ENCODE measurements around the gene CCDC88B.

Gene CCDC88B

GRCh38 chr11:64384028-64384737, 44.2 kb downstream of the CCDC88B start:
- TF ChIP-seq CTCF (conservative IDR thresholded peaks at IDR 0.05; ENCODE audit: low read length): no peak
- DNase-seq (ENCODE audit: low read depth): no peak

DNA sequence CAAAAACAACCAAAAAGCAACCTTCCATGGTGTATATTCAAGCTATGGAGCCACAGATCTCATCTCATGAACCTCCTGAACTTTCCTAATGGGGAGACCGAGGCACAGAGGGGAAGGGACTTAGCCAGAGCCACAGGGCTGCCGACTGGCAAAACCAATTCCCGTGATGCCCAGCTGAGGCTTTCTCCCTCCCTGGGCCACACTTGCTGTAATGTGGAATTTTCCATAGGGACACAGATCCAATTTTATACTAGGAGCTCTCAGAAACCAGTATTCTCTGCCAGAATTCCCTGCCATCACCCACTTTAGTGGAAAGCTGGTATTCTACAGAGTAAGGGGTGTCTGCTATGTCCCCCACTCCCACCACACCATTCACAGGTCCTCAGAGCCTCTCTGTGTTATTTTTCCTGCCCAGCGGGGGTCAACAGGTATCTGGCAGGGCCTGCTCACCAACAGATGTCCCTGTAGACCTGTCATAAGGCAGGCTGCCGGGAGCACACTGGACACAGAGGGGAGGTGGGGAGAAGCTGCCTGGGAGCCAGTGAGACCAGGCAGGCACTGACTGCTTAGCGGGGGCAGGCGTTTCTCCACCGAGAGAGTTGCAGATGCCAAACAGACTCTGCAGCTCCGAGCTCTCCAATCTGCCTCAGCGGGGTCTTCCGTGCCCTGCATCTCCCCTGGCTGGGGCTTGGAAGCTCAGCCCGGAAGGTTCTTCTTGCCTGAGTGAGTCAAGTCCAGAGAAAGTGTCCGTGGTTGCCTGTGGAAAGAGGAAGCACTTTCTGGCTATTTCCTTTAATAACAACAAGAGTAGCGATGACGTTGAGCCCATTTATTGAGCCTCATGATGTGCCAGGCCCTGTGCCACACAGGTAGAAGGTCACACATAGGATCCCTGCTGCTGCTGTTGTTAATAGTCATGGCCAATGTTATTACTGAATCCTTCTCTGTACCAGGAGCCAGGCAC, 45.3 kb downstream of the CCDC88B start:
- TF ChIP-seq CTCF (conservative IDR thresholded peaks at IDR 0.05; ENCODE audit: low read length): no peak
- DNase-seq (ENCODE audit: low read depth): no peak
- no peak overlapping the region for H3K4me3 ChIP-seq (ENCODE audit: low read length)

More at GRCh38 chr11:64384028-64384737, 44.2 kb downstream of the CCDC88B start:
- no peak overlapping the region for H3K4me3 ChIP-seq (ENCODE audit: low read length)

GRCh38 chr11:64385945-64386704, 46.1 kb downstream of the CCDC88B start:
- DNase-seq (ENCODE audit: low read depth): peak; percentile 52
- TF ChIP-seq CTCF (conservative IDR thresholded peaks at IDR 0.05; ENCODE audit: low read length): no peak
- no peak overlapping the region for H3K4me3 ChIP-seq (ENCODE audit: low read length)

- TF ChIP-seq CTCF (conservative IDR thresholded peaks at IDR 0.05; ENCODE audit: low read length): no peak
- H3K4me3 ChIP-seq (ENCODE audit: low read length): no peak overlapping the region
Measured at GRCh38 chr11:64387916-64388315, 47.9 kb downstream of the CCDC88B start.

DNA sequence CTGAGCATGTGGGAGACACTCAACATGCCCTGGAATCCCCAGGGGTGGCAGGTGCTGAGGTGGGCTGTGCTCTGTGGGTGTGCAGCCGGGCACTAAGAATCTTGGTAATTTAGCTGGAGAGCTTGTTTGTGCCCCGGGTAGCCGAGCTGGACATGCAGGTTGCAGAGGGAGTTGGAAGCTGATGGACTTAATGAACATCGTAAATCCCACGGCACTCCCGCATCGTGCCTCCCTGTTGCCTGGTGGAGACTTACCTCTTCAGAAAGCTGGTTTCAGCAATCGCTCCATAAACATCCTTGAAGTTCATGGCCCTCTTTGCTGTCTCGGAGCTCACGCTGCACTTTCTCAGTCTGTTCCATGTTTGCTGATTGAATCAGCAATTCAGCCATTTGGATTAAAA, 48.9 kb downstream of the CCDC88B start:
- no peak overlapping the region for H3K4me3 ChIP-seq (ENCODE audit: low read length)
- no peak for DNase-seq (ENCODE audit: low read depth)
- TF ChIP-seq CTCF (conservative IDR thresholded peaks at IDR 0.05; ENCODE audit: low read length): no peak

More at GRCh38 chr11:64387916-64388315, 47.9 kb downstream of the CCDC88B start:
- DNase-seq (ENCODE audit: low read depth): no peak

GRCh38 chr11:64389851-64390250, 49.8 kb downstream of the CCDC88B start:
- DNase-seq (ENCODE audit: low read depth): no peak
- H3K4me3 ChIP-seq (ENCODE audit: low read length): no peak overlapping the region
- no peak for TF ChIP-seq CTCF (conservative IDR thresholded peaks at IDR 0.05; ENCODE audit: low read length)
